A549 (cell line): ENCODE measurements around the gene NUDT7. TPM values are rescaled to one million over a fixed set of nuclear protein-coding genes. Genes with fewer than 3 reads are reported as not detected.

Source experiments
- ATAC-seq, 2 experiments: fragments of 200-7000 bp in 1 of 2; fragments of >200 bp in 1 of 2; cut with Nextera tagmentation in 1 of 2; cut with Tn5 transposase in 1 of 2; 3 replicates each; pipeline versions ENCODE4 v1.8.0 to v1.9.1; 2018 to 2020; ENCODE audit warnings: mild to moderate bottlenecking in 1 of 2, moderate library complexity in 1 of 2
- CTCF ChIA-PET: fragments of 300-600 bp; sonication (Branson Sonifier 250); formaldehyde crosslinking; extraction: SDS; loops from one replicate; lab custom pipeline; 2021; ENCODE audit warnings: antibody characterized with exemption, inconsistent platforms; lab: Yijun Ruan, JAX
- POLR2A ChIA-PET: fragments of 350-600 bp; formaldehyde crosslinking; extraction: SDS; loops from one replicate; lab custom pipeline; 2021; ENCODE audit warnings: antibody characterized with exemption, inconsistent platforms; lab: Yijun Ruan, JAX
- DNase-seq, 2 experiments: peaks; one replicate each; pipeline versions ENCODE4 v3.0.0 to v3.0.0-alpha.2; 2011 to 2016; ENCODE audit warnings: low read depth in 1 of 2, low spot score in 1 of 2
- FAIRE-seq: peaks from 2 replicates; lab custom pipeline; 2011; peaks lifted over from hg19 to GRCh38; lab: Jason Lieb, UNC
- H3K27ac ChIP-seq, 2 experiments: fragments of >200 bp; sonication (Bioruptor Twin); formaldehyde crosslinking; 3 replicates each; pipeline ENCODE4 v1.5.1; 2016 to 2017
- H3K4me1 ChIP-seq: fragments of >200 bp; sonication (Bioruptor Twin); formaldehyde crosslinking; 3 replicates; pipeline ENCODE4 v1.6.1; 2016
- H3K4me2 ChIP-seq: fragments of >200 bp; sonication (Bioruptor Twin); formaldehyde crosslinking; 3 replicates; pipeline ENCODE4 v1.6.1; 2016
- H3K4me3 ChIP-seq: fragments of >200 bp; sonication (Bioruptor Twin); formaldehyde crosslinking; 3 replicates; pipeline ENCODE4 v1.5.1; 2016
- H3K9me3 ChIP-seq: fragments of >200 bp; sonication (Bioruptor Twin); formaldehyde crosslinking; 3 replicates; pipeline ENCODE4 v1.6.1; 2016
- CBX8 ChIP-seq: fragments of 200-600 bp; sonication (generic); IDR thresholded peaks from 2 replicates; pipeline ENCODE4 v1.6.1; 2016
- CHD4 ChIP-seq: fragments of 200-600 bp; sonication (generic); IDR thresholded peaks from 2 replicates; pipeline ENCODE4 v1.6.1; 2016; ENCODE audit warnings: antibody characterized with exemption, mild to moderate bottlenecking, borderline replicate concordance
- FOSL2 ChIP-seq, 2 experiments: fragments of 450-650 bp in 1 of 2; fragments of >200 bp in 1 of 2; sonication (Bioruptor Twin) in 1 of 2; formaldehyde crosslinking; IDR thresholded peaks; 2 replicates each; pipeline versions ENCODE4 v1.5.0 to v1.6.1; 2016 to 2020; ENCODE audit warnings: mild to moderate bottlenecking in 1 of 2, moderate library complexity in 1 of 2
- FOXS1 ChIP-seq: fragments of 250-450 bp; sonication (Bioruptor Pico); IDR thresholded peaks from 2 replicates; pipeline ENCODE4 v1.5.0; 2020; ENCODE audit warnings: mild to moderate bottlenecking, moderate library complexity
- HOXA7 ChIP-seq: fragments of 250-450 bp; sonication (Bioruptor Pico); IDR thresholded peaks from 2 replicates; pipeline ENCODE4 v1.5.0; 2020; ENCODE audit warnings: mild to moderate bottlenecking, moderate library complexity
- JUN ChIP-seq, 2 experiments: fragments of >200 bp; sonication (Bioruptor Twin); formaldehyde crosslinking; IDR thresholded peaks; 2 replicates in 1 of 2; 3 replicates in 1 of 2; pipeline ENCODE4 v1.6.1; 2016 to 2017
- JUNB ChIP-seq: fragments of >200 bp; sonication (Bioruptor Twin); formaldehyde crosslinking; IDR thresholded peaks from 2 replicates; pipeline ENCODE4 v1.6.1; 2016
- MYC ChIP-seq: IDR thresholded peaks from 2 replicates; pipeline ENCODE4 v1.6.1; 2012; ENCODE audit warnings: mild to moderate bottlenecking, inconsistent platforms, low read length, improper control_type of control experiment, borderline replicate concordance
- NPAS2 ChIP-seq: fragments of 250-450 bp; sonication (Bioruptor Pico); IDR thresholded peaks from 2 replicates; pipeline ENCODE4 v1.8.0; 2022; ENCODE audit warnings: mild to moderate bottlenecking, moderate library complexity, borderline replicate concordance
- PBX3 ChIP-seq: IDR thresholded peaks from 2 replicates; pipeline ENCODE4 v1.6.1; 2012
- POLR2A ChIP-seq: IDR thresholded peaks from 2 replicates; pipeline ENCODE4 v1.6.1; 2012; ENCODE audit warnings: mild to moderate bottlenecking, low read length
- POLR2AphosphoS2 ChIP-seq: conservative IDR thresholded peaks from 2 replicates; pipeline ENCODE4 v1.6.1; 2012; ENCODE audit warnings: low read length, improper control_type of control experiment, inconsistent platforms
- RAD21 ChIP-seq, 2 experiments: fragments of >200 bp in 1 of 2; sonication (Bioruptor Twin) in 1 of 2; formaldehyde crosslinking in 1 of 2; IDR thresholded peaks in 1 of 2; conservative IDR thresholded peaks in 1 of 2; 2 replicates in 1 of 2; 3 replicates in 1 of 2; pipeline ENCODE4 v1.6.1; 2012 to 2018; ENCODE audit warnings: inconsistent platforms in 1 of 2
- RARB ChIP-seq: fragments of 250-450 bp; sonication (Bioruptor Pico); IDR thresholded peaks from 2 replicates; pipeline ENCODE4 v1.8.0; 2021; ENCODE audit warnings: mild to moderate bottlenecking, moderate library complexity
- RCOR1 ChIP-seq: fragments of 150-350 bp; IDR thresholded peaks from 2 replicates; pipeline ENCODE4 v1.6.1; 2014; ENCODE audit warnings: antibody characterized with exemption, low read length, low read depth
- RFX5 ChIP-seq: fragments of 450-650 bp; IDR thresholded peaks from 2 replicates; pipeline ENCODE4 v1.7.1; 2014; ENCODE audit warnings: antibody characterized with exemption, mild to moderate bottlenecking, moderate library complexity
- RNF2 ChIP-seq: fragments of 200-600 bp; sonication (generic); IDR thresholded peaks from 2 replicates; pipeline ENCODE4 v1.6.1; 2016; ENCODE audit warnings: low read depth, mild to moderate bottlenecking, antibody characterized with exemption, moderate library complexity, borderline replicate concordance
- TP53 ChIP-seq: fragments of 250-450 bp; sonication (Bioruptor Pico); IDR thresholded peaks from 2 replicates; pipeline ENCODE4 v1.5.0; 2021; ENCODE audit warnings: mild to moderate bottlenecking, moderate library complexity
- ZFP36 ChIP-seq: fragments of 450-650 bp; IDR thresholded peaks from 2 replicates; pipeline ENCODE4 v1.6.1; 2014; ENCODE audit warnings: borderline replicate concordance; ENCODE audit not compliant: partially characterized antibody
- ZSCAN20 ChIP-seq: fragments of 250-450 bp; sonication (Bioruptor Pico); IDR thresholded peaks from 2 replicates; pipeline ENCODE4 v1.8.0; 2022; ENCODE audit warnings: mild to moderate bottlenecking, moderate library complexity
- WGBS: methylation state at CpG from one replicate; pipeline ENCODE4 v1.1.6; 2017; ENCODE audit errors: missing lambda C conversion rate; 5-methylcytosine and 5-hydroxymethylcytosine counted together
- polyA plus RNA-seq, 4 experiments: library from polyadenylated mRNA; depleted of rRNA in 3 of 4; stranded (reverse); fragments of >200 nt; fragmentation: RNase III in 1 of 4; extraction: RNeasy Plus Mini Kit Qiagen cat#74134 plus additional on column Dnase treatment in 1 of 4; gene quantifications; 2 replicates in 3 of 4; 3 replicates in 1 of 4; pipeline ENCODE4 v1.2.3, GENCODE V29; 2011 to 2017
- TF ChIP-seq, protein P1 (sequence below): fragments of >200 bp; sonication (Bioruptor Twin); formaldehyde crosslinking; IDR thresholded peaks from 3 replicates; pipeline ENCODE4 v1.6.1; 2016
- TF ChIP-seq, protein P2 (sequence below): fragments of 450-650 bp; IDR thresholded peaks from 2 replicates; pipeline ENCODE4 v1.6.1; 2014; ENCODE audit warnings: antibody characterized with exemption

Gene NUDT7
- polyA plus RNA-seq, 2 of the 4 experiments (the other 2 are of a cell fraction): 6.9 to 19.8 TPM

DNA sequence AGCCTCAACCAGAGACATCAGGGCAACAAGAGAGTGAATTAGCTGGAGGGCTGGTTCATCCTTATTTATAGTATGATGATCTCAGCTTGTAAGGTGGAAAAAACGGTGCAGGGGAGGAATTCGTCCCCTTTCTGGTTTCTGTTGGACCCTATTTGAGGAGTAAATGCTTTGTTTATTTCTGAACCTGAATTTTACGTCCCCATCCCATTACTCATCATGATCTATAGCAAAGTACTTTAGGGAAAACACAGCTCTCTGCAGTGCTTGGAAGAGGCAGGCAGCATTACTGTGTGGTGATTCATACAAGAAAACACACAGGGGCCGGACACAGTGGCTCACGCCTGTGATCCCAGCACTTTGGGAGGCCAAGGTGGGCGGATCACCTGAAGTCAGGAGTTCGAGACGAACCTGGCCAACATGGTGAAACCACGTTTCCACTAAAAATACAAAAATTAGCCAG lies 58.1 kb downstream of the NUDT7 start:
- Histone ChIP-seq H3K4me3 (no peak overlapping the region), H3K9me3 (no peaks in the 10 kb centered on the region), H3K27ac (0 out of 6 replicates have a peak overlapping the region, but pooled peaks of 1 of the 2 experiments have one; percentile 33), H3K4me1 (peaks cover 9% of the 10 kb centered on the region; the same call in 1 of the 3 replicates), H3K4me2 (peak overlapping the region; percentile 27; the same call in 2 of the 3 replicates)
- DNase-seq (peak; percentile 27 to 59), FAIRE-seq (no peak), ATAC-seq (peak; percentile 88 to 90)
- WGBS: 2% methylated on average over 9 of the region's 9 CpGs
- no peak for TF ChIP-seq HOXA7 (CRISPR knock-in tag)
- no peak for TF ChIP-seq ZSCAN20 (CRISPR knock-in tag)
- TF ChIP-seq, protein P1, sequence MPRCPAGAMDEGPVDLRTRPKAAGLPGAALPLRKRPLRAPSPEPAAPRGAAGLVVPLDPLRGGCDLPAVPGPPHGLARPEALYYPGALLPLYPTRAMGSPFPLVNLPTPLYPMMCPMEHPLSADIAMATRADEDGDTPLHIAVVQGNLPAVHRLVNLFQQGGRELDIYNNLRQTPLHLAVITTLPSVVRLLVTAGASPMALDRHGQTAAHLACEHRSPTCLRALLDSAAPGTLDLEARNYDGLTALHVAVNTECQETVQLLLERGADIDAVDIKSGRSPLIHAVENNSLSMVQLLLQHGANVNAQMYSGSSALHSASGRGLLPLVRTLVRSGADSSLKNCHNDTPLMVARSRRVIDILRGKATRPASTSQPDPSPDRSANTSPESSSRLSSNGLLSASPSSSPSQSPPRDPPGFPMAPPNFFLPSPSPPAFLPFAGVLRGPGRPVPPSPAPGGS: no peak
- TF ChIP-seq, protein P2, sequence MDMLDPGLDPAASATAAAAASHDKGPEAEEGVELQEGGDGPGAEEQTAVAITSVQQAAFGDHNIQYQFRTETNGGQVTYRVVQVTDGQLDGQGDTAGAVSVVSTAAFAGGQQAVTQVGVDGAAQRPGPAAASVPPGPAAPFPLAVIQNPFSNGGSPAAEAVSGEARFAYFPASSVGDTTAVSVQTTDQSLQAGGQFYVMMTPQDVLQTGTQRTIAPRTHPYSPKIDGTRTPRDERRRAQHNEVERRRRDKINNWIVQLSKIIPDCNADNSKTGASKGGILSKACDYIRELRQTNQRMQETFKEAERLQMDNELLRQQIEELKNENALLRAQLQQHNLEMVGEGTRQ: no peak
- no peak for TF ChIP-seq MYC
- TF ChIP-seq JUNB: 0 out of 2 replicates have a peak, but pooled peaks have one; percentile 20
- no peak for TF ChIP-seq JUN (IDR thresholded peaks at IDR 0.05)
- TF ChIP-seq NPAS2: no peak
- TF ChIP-seq FOSL2 (IDR thresholded peaks at IDR 0.05): 0 out of 2 replicates have a peak, but pooled peaks have one; percentile 26
- TF ChIP-seq FOSL2 (CRISPR knock-in tag; IDR thresholded peaks at IDR 0.05): no peak; the same call in 1 of the 2 replicates
- POLR2A ChIA-PET: interaction anchor here (0.8 kb wide), 1 partner anchor 9 kb away, joined by 3 read pairs; no protein-coding TSS in a partner anchor
- CTCF ChIA-PET: no interaction called here

- FAIRE-seq (no peak), ATAC-seq (no peak), DNase-seq (no peak)
- TF ChIP-seq RFX5 (no peak), RARB (no peak), TP53 (CRISPR knock-in tag) (no peak), POLR2AphosphoS2 (no peak), CBX8 (no peak), JUNB (no peak), FOSL2 (IDR thresholded peaks at IDR 0.05) (no peak), FOSL2 (CRISPR knock-in tag; IDR thresholded peaks at IDR 0.05) (no peak), JUN (IDR thresholded peaks at IDR 0.05) (no peak), MYC (no peak), FOXS1 (CRISPR knock-in tag) (no peak), CHD4 (no peak), ZFP36 (no peak), PBX3 (no peak), RNF2 (no peak), RCOR1 (no peak)
- no peak overlapping the region for H3K27ac ChIP-seq
- ChIA-PET CTCF (interaction anchor here (0.9 kb wide), 1 partner anchor 8 kb away, joined by 3 read pairs; no protein-coding TSS in a partner anchor), POLR2A (interaction anchor here (0.8 kb wide), 1 partner anchor 8 kb away, joined by 3 read pairs; no protein-coding TSS in a partner anchor)
- H3K4me3 ChIP-seq: no peak overlapping the region
- peak overlapping the region; percentile 27; the same call in 1 of the 3 replicates for H3K4me2 ChIP-seq
- H3K9me3 ChIP-seq: no peaks in the 10 kb centered on the region
- peaks cover 9% of the 10 kb centered on the region; the same call in 1 of the 3 replicates for H3K4me1 ChIP-seq
Measured at GRCh38 chr16:77781091-77781490, 58.8 kb downstream of the NUDT7 start.

DNA sequence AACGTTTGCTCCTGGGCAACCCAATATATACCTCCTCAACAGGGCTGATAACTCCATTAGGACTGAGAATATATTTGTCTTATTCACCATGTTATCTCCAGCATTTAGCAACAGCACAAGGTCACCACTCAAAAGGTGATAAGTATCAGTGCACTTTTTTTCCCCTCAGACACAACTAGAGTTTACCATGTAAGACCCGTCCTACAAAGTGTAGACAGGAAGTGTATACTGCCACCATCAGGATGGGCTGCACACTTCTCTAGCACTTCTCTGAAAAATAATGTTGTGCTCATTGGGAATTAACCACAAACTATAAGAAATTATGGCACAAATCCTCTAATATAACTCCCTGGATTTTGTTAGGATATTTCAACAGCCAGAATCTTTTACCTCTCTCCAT lies 60.4 kb downstream of the NUDT7 start:
- H3K27ac ChIP-seq: no peak overlapping the region
- ChIA-PET POLR2A (no interaction called here), CTCF (no interaction called here)
- ATAC-seq (peak in 1 of 2 experiments; percentile 54; a peak in 1 of 6 replicates), FAIRE-seq (no peak), DNase-seq (peak in 1 of 2 experiments; percentile 9)
- no peak overlapping the region for H3K4me2 ChIP-seq
- H3K4me3 ChIP-seq: no peak overlapping the region
- H3K4me1 ChIP-seq: peaks cover 9% of the 10 kb centered on the region; the same call in 1 of the 3 replicates
- 10% methylated on average over 2 of the region's 2 CpGs for WGBS
- no peaks in the 10 kb centered on the region for H3K9me3 ChIP-seq
- no peak for TF ChIP-seq POLR2A
- TF ChIP-seq RAD21 (conservative IDR thresholded peaks at IDR 0.05 in 1 of 2, IDR thresholded peaks at IDR 0.05 in 1 of 2): peak in 1 of 2 experiments; percentile 32; a peak in 1 of 5 replicates
- TF ChIP-seq, all 56 proteins: peak for 1
